Cerebellar cortex (tissue), 1 donor: ENCODE data around the gene RHNO1.
"Not testable (repeated sequence)": the region's sequence is repeated elsewhere in the genome, so short reads cannot be mapped to it uniquely, and the experiment has no call there.

Experiments used
- DNase-seq: peaks from one replicate; pipeline ENCODE4 v3.0.0-alpha.2; 2015; ENCODE audit warnings: low spot score

RHNO1 gene

GRCh38 chr12:2858944-2859421 is 18.0 kb upstream of the RHNO1 start:
- DNase-seq, result no peak

- DNase-seq, result no peak
Measured at GRCh38 chr12:2860170-2860569, 16.9 kb upstream of the RHNO1 start.

- DNase-seq, result no peak
Measured at GRCh38 chr12:2862876-2863275, 14.1 kb upstream of the RHNO1 start.

- DNase-seq, result not testable (repeated sequence)
Measured at GRCh38 chr12:2863402-2863801, 13.6 kb upstream of the RHNO1 start.

GRCh38 chr12:2864198-2864597 is 12.8 kb upstream of the RHNO1 start:
- no peak for DNase-seq

- not testable (repeated sequence) for DNase-seq
Measured at GRCh38 chr12:2868986-2869632, 7.9 kb upstream of the RHNO1 start.

- no peak for DNase-seq
Measured at GRCh38 chr12:2876431-2877046, 484 bp upstream of the RHNO1 start.

- DNase-seq, result no peak
Measured at GRCh38 chr12:2877953-2878732, 1.1 kb downstream of the RHNO1 start.

GRCh38 chr12:2879853-2880252 is 2.8 kb downstream of the RHNO1 start:
- no peak for DNase-seq

- DNase-seq, result no peak
Measured at GRCh38 chr12:2884810-2885209, 7.8 kb downstream of the RHNO1 start.

- no peak for DNase-seq
Measured at GRCh38 chr12:2886768-2887450, 9.9 kb downstream of the RHNO1 start.

GRCh38 chr12:2890001-2890387 is 13.0 kb downstream of the RHNO1 start:
- DNase-seq, result no peak

GRCh38 chr12:2890388-2891239 is 13.6 kb downstream of the RHNO1 start, which contains the start of gene TULP3:
Gene TULP3 (plus strand): TSS chr12:2890891. CDS start chr12:2890948, 57 bp downstream.
- DNase-seq, result peak; percentile 98

- DNase-seq, result peak; percentile 69
Measured at GRCh38 chr12:2891240-2892053, 14.4 kb downstream of the RHNO1 start.

- DNase-seq, result no peak
Measured at GRCh38 chr12:2892246-2892645, 15.2 kb downstream of the RHNO1 start.

- no peak for DNase-seq
Measured at GRCh38 chr12:2893007-2893406, 16.0 kb downstream of the RHNO1 start.

- no peak for DNase-seq
Measured at GRCh38 chr12:2895051-2895451, 18.0 kb downstream of the RHNO1 start.

GRCh38 chr12:2895511-2895910 is 18.5 kb downstream of the RHNO1 start:
- no peak for DNase-seq

- no peak for DNase-seq
Measured at GRCh38 chr12:2897418-2897817, 20.4 kb downstream of the RHNO1 start.

GRCh38 chr12:2900642-2901041 is 23.6 kb downstream of the RHNO1 start:
- no peak for DNase-seq
